ENCODE measurements around the gene ADGRG1. TPM values are rescaled to one million over a fixed set of nuclear protein-coding genes. Genes with fewer than 3 reads are reported as not detected.
"Not testable (repeated sequence)": the region's sequence is repeated elsewhere in the genome, so short reads cannot be mapped to it uniquely, and the experiment has no call there.

The ADGRG1 gene
- total RNA-seq, 1 experiment from 2014 or later, result 0.47 TPM

DNA sequence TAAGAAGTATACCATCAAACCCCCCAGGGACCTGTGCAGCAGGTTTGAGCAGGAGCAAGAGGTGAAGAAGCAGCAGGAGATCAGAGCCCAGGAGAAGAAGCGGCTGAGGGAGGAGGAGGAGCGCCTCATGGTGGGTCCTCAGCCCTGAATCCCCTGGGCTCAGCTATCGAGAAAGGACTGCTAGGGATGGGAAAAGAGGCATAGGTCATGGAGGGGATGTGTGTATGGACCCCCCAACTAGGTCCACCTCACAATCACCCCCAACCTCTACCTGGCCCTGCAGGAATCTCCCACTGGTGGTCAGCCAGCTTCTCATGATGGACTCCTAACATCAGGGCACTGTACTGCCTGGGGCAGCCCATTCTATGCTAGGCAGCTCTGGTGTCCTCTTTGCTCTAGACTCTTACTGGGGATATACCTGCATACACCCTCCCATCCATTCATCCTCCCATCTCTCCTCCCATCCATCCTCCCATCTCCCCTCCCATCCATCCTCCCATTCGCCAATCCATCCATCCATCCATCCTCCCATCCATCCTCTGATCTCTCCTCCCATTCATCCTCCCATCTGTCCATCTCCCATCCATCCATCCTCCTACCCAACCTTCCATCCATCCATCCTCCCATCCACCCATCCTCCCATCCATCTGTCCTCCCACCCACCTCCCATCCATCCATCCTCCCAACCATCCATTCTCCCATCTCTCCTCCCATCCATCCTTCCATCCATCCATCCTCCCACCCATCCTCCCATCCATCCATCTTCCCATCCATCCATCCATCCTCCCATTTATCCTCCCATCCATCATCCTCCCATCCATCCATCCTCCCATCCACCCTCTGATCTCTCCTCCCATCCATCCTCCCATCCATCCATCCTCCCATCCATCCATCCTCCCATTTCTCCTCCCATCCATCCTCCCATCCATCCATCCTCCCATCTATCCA, 76.7 kb downstream of the ADGRG1 start:
- no peak for DNase-seq (ENCODE audit: low read depth in 1 of 2, low spot score in 2 of 2)
- H3K36me3 ChIP-seq, result no peaks in the 10 kb centered on the region
- no peak overlapping the region for H3K27ac ChIP-seq
- H3K9me3 ChIP-seq (replicated peaks), result no peaks in the 10 kb centered on the region
- peaks cover 1% of the 10 kb centered on the region; the same call in 1 of the 2 replicates for H3K27me3 ChIP-seq (replicated peaks)
- no peaks in the 10 kb centered on the region for H3K4me1 ChIP-seq (replicated peaks)
- no peak overlapping the region for H3K4me3 ChIP-seq

- H3K27me3 ChIP-seq (replicated peaks), result peaks cover 3% of the 10 kb centered on the region; the same call in 1 of the 2 replicates
- no peaks in the 10 kb centered on the region for H3K9me3 ChIP-seq (replicated peaks)
- H3K36me3 ChIP-seq, result no peaks in the 10 kb centered on the region
- DNase-seq (ENCODE audit: low read depth in 1 of 2, low spot score in 2 of 2), result no peak
- no peak overlapping the region for H3K4me3 ChIP-seq
- H3K4me1 ChIP-seq (replicated peaks), result no peaks in the 10 kb centered on the region
- H3K27ac ChIP-seq, result no peak overlapping the region
Observed at GRCh38 chr16:57706717-57707116, 78.3 kb downstream of the ADGRG1 start.

DNA sequence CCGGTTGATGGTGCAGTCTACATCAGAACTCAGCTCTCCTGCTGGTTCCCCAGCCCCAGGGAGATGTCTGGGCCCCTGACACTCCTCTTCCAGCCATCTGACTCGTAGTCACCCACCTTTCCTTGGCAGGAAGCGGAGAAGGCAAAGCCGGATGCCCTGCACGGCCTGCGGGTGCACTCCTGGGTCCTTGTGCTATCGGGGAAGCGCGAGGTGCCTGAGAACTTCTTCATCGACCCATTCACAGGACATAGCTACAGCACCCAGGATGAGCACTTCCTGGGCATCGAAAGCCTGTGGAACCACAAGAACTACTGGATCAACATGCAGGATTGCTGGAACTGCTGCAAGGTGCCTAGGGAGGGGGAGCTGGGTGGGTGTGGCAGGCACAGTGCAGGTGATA, 78.9 kb downstream of the ADGRG1 start:
- no peaks in the 10 kb centered on the region for H3K36me3 ChIP-seq
- H3K9me3 ChIP-seq (replicated peaks), result no peaks in the 10 kb centered on the region
- H3K27ac ChIP-seq, result no peak overlapping the region
- peaks cover 3% of the 10 kb centered on the region; the same call in 1 of the 2 replicates for H3K27me3 ChIP-seq (replicated peaks)
- no peak for DNase-seq (ENCODE audit: low read depth in 1 of 2, low spot score in 2 of 2)
- H3K4me3 ChIP-seq, result no peak overlapping the region
- no peaks in the 10 kb centered on the region for H3K4me1 ChIP-seq (replicated peaks)

GRCh38 chr16:57708168-57708567, 79.7 kb downstream of the ADGRG1 start:
- H3K36me3 ChIP-seq, result no peaks in the 10 kb centered on the region
- no peak overlapping the region for H3K27ac ChIP-seq
- DNase-seq (ENCODE audit: low read depth in 1 of 2, low spot score in 2 of 2), result no peak
- H3K4me1 ChIP-seq (replicated peaks), result no peaks in the 10 kb centered on the region
- H3K9me3 ChIP-seq (replicated peaks), result no peaks in the 10 kb centered on the region
- peaks cover 3% of the 10 kb centered on the region; the same call in 1 of the 2 replicates for H3K27me3 ChIP-seq (replicated peaks)
- no peak overlapping the region for H3K4me3 ChIP-seq

- H3K9me3 ChIP-seq (replicated peaks), result no peaks in the 10 kb centered on the region
- no peak overlapping the region for H3K27ac ChIP-seq
- no peaks in the 10 kb centered on the region for H3K4me1 ChIP-seq (replicated peaks)
- no peak overlapping the region for H3K4me3 ChIP-seq
- no peak for DNase-seq (ENCODE audit: low read depth in 1 of 2, low spot score in 2 of 2)
- H3K27me3 ChIP-seq (replicated peaks), result peaks cover 3% of the 10 kb centered on the region; the same call in 1 of the 2 replicates
- H3K36me3 ChIP-seq, result no peaks in the 10 kb centered on the region
Observed at GRCh38 chr16:57709663-57710062, 81.2 kb downstream of the ADGRG1 start.

- Histone ChIP-seq H3K36me3 (no peaks in the 10 kb centered on the region), H3K27me3 (replicated peaks) (peaks cover 9% of the 10 kb centered on the region), H3K27ac (no peak overlapping the region), H3K4me1 (replicated peaks) (no peaks in the 10 kb centered on the region), H3K4me3 (no peak overlapping the region), H3K9me3 (replicated peaks) (no peaks in the 10 kb centered on the region)
- DNase-seq (ENCODE audit: low read depth in 1 of 2, low spot score in 2 of 2), result no peak
Observed at GRCh38 chr16:57711346-57711745, 82.9 kb downstream of the ADGRG1 start.

GRCh38 chr16:57711993-57712392, 83.6 kb downstream of the ADGRG1 start:
- Histone ChIP-seq H3K9me3 (replicated peaks) (no peaks in the 10 kb centered on the region), H3K4me3 (no peak overlapping the region), H3K36me3 (no peaks in the 10 kb centered on the region), H3K27me3 (replicated peaks) (peaks cover 9% of the 10 kb centered on the region), H3K27ac (no peak overlapping the region), H3K4me1 (replicated peaks) (no peaks in the 10 kb centered on the region)
- no peak for DNase-seq (ENCODE audit: low read depth in 1 of 2, low spot score in 2 of 2)

DNA sequence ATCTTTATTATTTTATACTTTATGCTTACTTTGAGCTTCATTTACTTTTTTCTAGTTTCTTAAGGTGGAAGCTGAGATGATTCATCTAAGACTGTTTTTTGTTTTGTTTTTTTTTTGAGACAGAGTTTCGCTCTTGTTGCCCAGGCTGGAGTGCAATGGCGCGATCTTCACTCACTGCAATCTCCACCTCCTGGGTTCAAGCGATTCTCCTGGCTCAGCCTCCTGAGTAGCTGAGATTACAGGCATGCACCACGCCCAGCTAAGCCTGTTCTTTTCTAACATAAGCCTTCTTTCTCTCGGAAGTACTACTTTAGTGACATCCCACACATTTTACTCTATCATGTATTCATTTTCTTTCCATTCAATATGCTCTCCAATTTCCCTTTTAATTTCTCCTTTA, 84.1 kb downstream of the ADGRG1 start:
- H3K4me3 ChIP-seq; H3K4me1 ChIP-seq (replicated peaks); H3K9me3 ChIP-seq (replicated peaks); H3K27me3 ChIP-seq (replicated peaks); H3K36me3 ChIP-seq; H3K27ac ChIP-seq; DNase-seq (ENCODE audit: low read depth in 1 of 2, low spot score in 2 of 2): not testable (repeated sequence)

- Histone ChIP-seq H3K27ac (no peak overlapping the region), H3K36me3 (no peaks in the 10 kb centered on the region), H3K27me3 (replicated peaks) (peaks cover 9% of the 10 kb centered on the region), H3K9me3 (replicated peaks) (no peaks in the 10 kb centered on the region), H3K4me3 (no peak overlapping the region), H3K4me1 (replicated peaks) (no peaks in the 10 kb centered on the region)
- no peak for DNase-seq (ENCODE audit: low read depth in 1 of 2, low spot score in 2 of 2)
Observed at GRCh38 chr16:57713596-57713995, 85.2 kb downstream of the ADGRG1 start.

GRCh38 chr16:57714047-57714446, 85.6 kb downstream of the ADGRG1 start:
- H3K36me3 ChIP-seq, result no peaks in the 10 kb centered on the region
- DNase-seq (ENCODE audit: low read depth in 1 of 2, low spot score in 2 of 2), result no peak
- no peak overlapping the region for H3K27ac ChIP-seq
- H3K4me3 ChIP-seq, result no peak overlapping the region
- H3K9me3 ChIP-seq (replicated peaks), result no peaks in the 10 kb centered on the region
- peaks cover 9% of the 10 kb centered on the region for H3K27me3 ChIP-seq (replicated peaks)
- no peaks in the 10 kb centered on the region for H3K4me1 ChIP-seq (replicated peaks)

Other genes starting within 250 kb of the ADGRG1 start
- gene CCL17, start 223.9 kb upstream of the ADGRG1 start, total RNA-seq (2014; rRNA removed; shearing (Covaris generic)), result not detected in 2 replicates
- gene CIAPIN1, start 181.2 kb upstream of the ADGRG1 start, total RNA-seq (2014; rRNA removed; shearing (Covaris generic)), result 77.5 and 78.7 TPM in 2 replicates
- gene COQ9, start 181.2 kb upstream of the ADGRG1 start, total RNA-seq (2014; rRNA removed; shearing (Covaris generic)), result 34.6 and 41.5 TPM in 2 replicates
- 129 and 200 TPM in 2 replicates for gene POLR2C, start 166.0 kb upstream of the ADGRG1 start, total RNA-seq (2014; rRNA removed; shearing (Covaris generic))
- gene DOK4, start 142.1 kb upstream of the ADGRG1 start, total RNA-seq (2014; rRNA removed; shearing (Covaris generic)), result 5.6 and 5.7 TPM in 2 replicates
- 13.4 and 24.5 TPM in 2 replicates for gene CCDC102A, start 92.1 kb upstream of the ADGRG1 start, total RNA-seq (2014; rRNA removed; shearing (Covaris generic))
- not detected in 2 replicates for gene ADGRG5, start 86.0 kb upstream of the ADGRG1 start, total RNA-seq (2014; rRNA removed; shearing (Covaris generic))
- gene ADGRG3, start 39.7 kb downstream of the ADGRG1 start, total RNA-seq (2014; rRNA removed; shearing (Covaris generic)), result not detected in 2 replicates
- not detected in 2 replicates for gene DRC7, start 66.2 kb downstream of the ADGRG1 start, total RNA-seq (2014; rRNA removed; shearing (Covaris generic))
- gene KATNB1, start 107.1 kb downstream of the ADGRG1 start, total RNA-seq (2014; rRNA removed; shearing (Covaris generic)), result 15.8 and 17.7 TPM in 2 replicates
- 103 and 132 TPM in 2 replicates for gene KIFC3, start 173.9 kb downstream of the ADGRG1 start, total RNA-seq (2014; rRNA removed; shearing (Covaris generic))